Esophagus (tissue), 2 donors: ENCODE data around the gene L2HGDH. TPM values are rescaled to one million over a fixed set of nuclear protein-coding genes. Genes with fewer than 3 reads are reported as not detected.
"Not testable (repeated sequence)": the region's sequence is repeated elsewhere in the genome, so short reads cannot be mapped to it uniquely, and the experiment has no call there.

Experiments used
- H3K27ac ChIP-seq, 2 donors: one replicate each; pipeline ENCODE4 v1.5.1; 2013; ENCODE audit warnings: low read depth in 2 of 2, mild to moderate bottlenecking in 2 of 2, inconsistent platforms in 1 of 2, low read length in 1 of 2, moderate library complexity in 1 of 2
- H3K27me3 ChIP-seq, 2 donors: one replicate each; pipeline ENCODE4 v1.6.1; 2013; ENCODE audit warnings: low read length in 2 of 2, control low read depth in 1 of 2, mild to moderate bottlenecking in 1 of 2; ENCODE audit not compliant: insufficient read depth in 2 of 2, control insufficient read depth in 1 of 2
- H3K36me3 ChIP-seq, 2 donors: one replicate each; pipeline ENCODE4 v1.6.1; 2013; ENCODE audit warnings: low read length in 1 of 2; ENCODE audit not compliant: control insufficient read depth in 2 of 2, insufficient read depth in 2 of 2
- H3K4me1 ChIP-seq, 2 donors: one replicate each; pipeline ENCODE4 v1.6.1; 2013; ENCODE audit warnings: low read length in 1 of 2; ENCODE audit not compliant: control insufficient read depth in 2 of 2, insufficient read depth in 2 of 2
- H3K4me3 ChIP-seq, 2 donors: one replicate each; pipeline ENCODE4 v1.5.1; 2013; ENCODE audit warnings: low read length in 2 of 2, mild to moderate bottlenecking in 2 of 2, low read depth in 1 of 2, moderate library complexity in 1 of 2
- H3K9me3 ChIP-seq, 2 donors: one replicate each; pipeline ENCODE4 v1.6.1; 2013; ENCODE audit warnings: mild to moderate bottlenecking in 2 of 2, low read depth in 1 of 2, low read length in 1 of 2, moderate library complexity in 1 of 2; ENCODE audit not compliant: control insufficient read depth in 2 of 2, insufficient read depth in 1 of 2
- WGBS, 2 donors: extraction: QIAGEN DNeasy Blood & Tissue Kit; methylation state at CpG; one replicate each; pipeline ENCODE4 v1.1.7; 2013; 5-methylcytosine and 5-hydroxymethylcytosine counted together
- polyA plus RNA-seq, 2 donors: library from polyadenylated mRNA; stranded (reverse); fragments of 200-250 nt; gene quantifications; one replicate each; pipeline ENCODE4 v1.2.3, GENCODE V29; 2013
- donor health status: healthy with polysubstance abuse.
- donor health status: Bipolar disorder and iron deficiency.

L2HGDH gene
- polyA plus RNA-seq, 2 donors, result 1.9 to 4.6 TPM

GRCh38 chr14:50331596-50331995 lies 19.6 kb upstream of the L2HGDH start:
- no peak overlapping the region for H3K4me3 ChIP-seq
- no peak overlapping the region for H3K27ac ChIP-seq
- H3K4me1 ChIP-seq, result peaks cover 0 to 2% of the 10 kb centered on the region in 2 donors
- no peaks in the 10 kb centered on the region for H3K9me3 ChIP-seq
- no peaks in the 10 kb centered on the region for H3K27me3 ChIP-seq
- no peaks in the 10 kb centered on the region for H3K36me3 ChIP-seq

GRCh38 chr14:50321009-50321660 lies 9.1 kb upstream of the L2HGDH start:
- H3K27ac ChIP-seq, result peak overlapping the region; percentile 55 to 83
- peak overlapping the region in 1 of 2 donors; percentile 20 for H3K4me3 ChIP-seq
- no peaks in the 10 kb centered on the region for H3K9me3 ChIP-seq
- no peaks in the 10 kb centered on the region for H3K4me1 ChIP-seq
- no peaks in the 10 kb centered on the region for H3K27me3 ChIP-seq
- no peaks in the 10 kb centered on the region for H3K36me3 ChIP-seq
- 1% methylated on average over 9 of the region's 9 CpGs for whole genome bisulfite sequencing, 2 donors

- no peaks in the 10 kb centered on the region for H3K4me1 ChIP-seq
- H3K9me3 ChIP-seq, result no peaks in the 10 kb centered on the region
- H3K27ac ChIP-seq, result peak overlapping the region; percentile 79 to 83
- no peaks in the 10 kb centered on the region for H3K36me3 ChIP-seq
- H3K27me3 ChIP-seq, result no peaks in the 10 kb centered on the region
- H3K4me3 ChIP-seq, result peak overlapping the region in 1 of 2 donors; percentile 14
- WGBS, 2 donors, result 40 to 49% methylated on average over 8 of the region's 8 CpGs
Observed at GRCh38 chr14:50320283-50320682, 8.3 kb upstream of the L2HGDH start.

- H3K27me3 ChIP-seq, result no peaks in the 10 kb centered on the region
- peak overlapping the region; percentile 47 to 79 for H3K27ac ChIP-seq
- H3K9me3 ChIP-seq, result no peaks in the 10 kb centered on the region
- WGBS, 2 donors, result 72 to 81% methylated on average over 2 of the region's 2 CpGs
- no peaks in the 10 kb centered on the region for H3K36me3 ChIP-seq
- no peaks in the 10 kb centered on the region for H3K4me1 ChIP-seq
- H3K4me3 ChIP-seq, result no peak overlapping the region
Observed at GRCh38 chr14:50319721-50320120, 7.7 kb upstream of the L2HGDH start.

GRCh38 chr14:50319293-50319692 lies 7.3 kb upstream of the L2HGDH start:
- no peaks in the 10 kb centered on the region for H3K27me3 ChIP-seq
- no peaks in the 10 kb centered on the region for H3K9me3 ChIP-seq
- H3K4me3 ChIP-seq, result no peak overlapping the region
- H3K36me3 ChIP-seq, result no peaks in the 10 kb centered on the region
- H3K27ac ChIP-seq, result peak overlapping the region; percentile 21 to 52
- WGBS, 2 donors, result 75 to 76% methylated on average over 1 of the region's 1 CpG
- H3K4me1 ChIP-seq, result no peaks in the 10 kb centered on the region

GRCh38 chr14:50318031-50318626 lies 6.1 kb upstream of the L2HGDH start:
- Histone ChIP-seq H3K4me3 (no peak overlapping the region), H3K27me3 (no peaks in the 10 kb centered on the region), H3K4me1 (no peaks in the 10 kb centered on the region), H3K9me3 (no peaks in the 10 kb centered on the region), H3K27ac (no peak overlapping the region), H3K36me3 (no peaks in the 10 kb centered on the region)
- 43 to 45% methylated on average over 4 of the region's 4 CpGs for WGBS, 2 donors

GRCh38 chr14:50314098-50314497 lies 2.1 kb upstream of the L2HGDH start:
- H3K4me1 ChIP-seq, H3K27ac ChIP-seq, H3K4me3 ChIP-seq, H3K27me3 ChIP-seq, H3K9me3 ChIP-seq, H3K36me3 ChIP-seq: not testable (repeated sequence)
- WGBS, 2 donors, result 93 to 97% methylated on average over 3 of the region's 3 CpGs

- peak overlapping the region; percentile 65 to 77 for H3K4me3 ChIP-seq
- WGBS, 2 donors, result 2% methylated on average over 18 of the region's 18 CpGs
- H3K4me1 ChIP-seq, result no peaks in the 10 kb centered on the region
- H3K27me3 ChIP-seq, result no peaks in the 10 kb centered on the region
- no peaks in the 10 kb centered on the region for H3K36me3 ChIP-seq
- H3K27ac ChIP-seq, result peak overlapping the region; percentile 97
- H3K9me3 ChIP-seq, result no peaks in the 10 kb centered on the region
Observed at GRCh38 chr14:50312734-50313054, 665 bp upstream of the L2HGDH start.

GRCh38 chr14:50311337-50311971 lies 575 bp downstream of the L2HGDH start:
- Histone ChIP-seq H3K9me3 (no peaks in the 10 kb centered on the region), H3K4me3 (peak overlapping the region; percentile 65 to 77), H3K4me1 (no peaks in the 10 kb centered on the region), H3K27ac (peak overlapping the region; percentile 97), H3K27me3 (no peaks in the 10 kb centered on the region), H3K36me3 (no peaks in the 10 kb centered on the region)
- WGBS, 2 donors, result 3% methylated on average over 18 of the region's 18 CpGs

GRCh38 chr14:50310445-50310844 lies 1.6 kb downstream of the L2HGDH start:
- no peaks in the 10 kb centered on the region for H3K4me1 ChIP-seq
- H3K4me3 ChIP-seq, result no peak overlapping the region
- H3K9me3 ChIP-seq, result no peaks in the 10 kb centered on the region

More at GRCh38 chr14:50310445-50310844, 1.6 kb downstream of the L2HGDH start:
- no peaks in the 10 kb centered on the region for H3K27me3 ChIP-seq
- H3K36me3 ChIP-seq, result no peaks in the 10 kb centered on the region
- 90 to 91% methylated on average over 4 of the region's 4 CpGs for WGBS, 2 donors
- no peak overlapping the region for H3K27ac ChIP-seq
